ENCODE results near the gene MYT1.

GRCh38 chr20:64242797-64243475, 78.7 kb downstream of the MYT1 start:
- TF ChIP-seq USF1 (IDR thresholded peaks at IDR 0.05) (no peak), CREB1 (IDR thresholded peaks at IDR 0.05; ENCODE audit: low read depth) (no peak)

Measured in Ishikawa (cell line).